ENCODE measurements around the gene WASL. TPM values are rescaled to one million over a fixed set of nuclear protein-coding genes. Genes with fewer than 3 reads are reported as not detected.

The WASL gene
- total RNA-seq, 4 donors from 2014 or later = 29.3 to 40.0 (median 29.7) TPM

DNA sequence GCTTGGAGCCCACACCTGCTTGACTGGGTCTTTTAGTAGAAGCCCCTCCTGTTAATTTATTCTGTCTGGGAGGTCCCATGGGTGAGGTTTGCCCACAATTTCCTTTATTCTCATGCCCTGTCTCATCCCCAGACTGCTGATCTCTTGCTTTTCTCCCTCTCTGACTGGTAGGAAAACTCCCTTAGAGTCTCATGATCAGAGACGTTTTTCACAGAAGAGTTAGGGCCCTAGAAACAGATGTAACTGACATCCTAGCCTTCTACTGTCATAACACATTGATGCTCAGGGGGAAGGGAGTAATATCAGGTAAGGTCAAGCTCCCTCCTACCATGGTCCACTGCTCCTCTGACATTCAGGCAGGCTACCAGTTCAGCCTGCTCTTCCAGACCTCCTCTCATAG is 43.7 kb upstream of the WASL start:
- Histone ChIP-seq H3K36me3 (no peaks in the 10 kb centered on the region), H3K9me3 (no peaks in the 10 kb centered on the region), H3K4me3 (no peak overlapping the region), H3K4me1 (no peaks in the 10 kb centered on the region), H3K27ac (no peak overlapping the region), H3K27me3 (no peaks in the 10 kb centered on the region)
- WGBS = 46% methylated on average over 1 of the region's 1 CpG
- no peak for DNase-seq (ENCODE audit: low spot score in 2 of 2)
- TF ChIP-seq EP300 (IDR thresholded peaks at IDR 0.05) = no peak
- TF ChIP-seq, protein P1, sequence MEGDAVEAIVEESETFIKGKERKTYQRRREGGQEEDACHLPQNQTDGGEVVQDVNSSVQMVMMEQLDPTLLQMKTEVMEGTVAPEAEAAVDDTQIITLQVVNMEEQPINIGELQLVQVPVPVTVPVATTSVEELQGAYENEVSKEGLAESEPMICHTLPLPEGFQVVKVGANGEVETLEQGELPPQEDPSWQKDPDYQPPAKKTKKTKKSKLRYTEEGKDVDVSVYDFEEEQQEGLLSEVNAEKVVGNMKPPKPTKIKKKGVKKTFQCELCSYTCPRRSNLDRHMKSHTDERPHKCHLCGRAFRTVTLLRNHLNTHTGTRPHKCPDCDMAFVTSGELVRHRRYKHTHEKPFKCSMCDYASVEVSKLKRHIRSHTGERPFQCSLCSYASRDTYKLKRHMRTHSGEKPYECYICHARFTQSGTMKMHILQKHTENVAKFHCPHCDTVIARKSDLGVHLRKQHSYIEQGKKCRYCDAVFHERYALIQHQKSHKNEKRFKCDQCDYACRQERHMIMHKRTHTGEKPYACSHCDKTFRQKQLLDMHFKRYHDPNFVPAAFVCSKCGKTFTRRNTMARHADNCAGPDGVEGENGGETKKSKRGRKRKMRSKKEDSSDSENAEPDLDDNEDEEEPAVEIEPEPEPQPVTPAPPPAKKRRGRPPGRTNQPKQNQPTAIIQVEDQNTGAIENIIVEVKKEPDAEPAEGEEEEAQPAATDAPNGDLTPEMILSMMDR (IDR thresholded peaks at IDR 0.05) = no peak
- no peak for TF ChIP-seq POLR2A (IDR thresholded peaks at IDR 0.05)
- TF ChIP-seq POLR2AphosphoS5 (IDR thresholded peaks at IDR 0.05) = no peak

DNA sequence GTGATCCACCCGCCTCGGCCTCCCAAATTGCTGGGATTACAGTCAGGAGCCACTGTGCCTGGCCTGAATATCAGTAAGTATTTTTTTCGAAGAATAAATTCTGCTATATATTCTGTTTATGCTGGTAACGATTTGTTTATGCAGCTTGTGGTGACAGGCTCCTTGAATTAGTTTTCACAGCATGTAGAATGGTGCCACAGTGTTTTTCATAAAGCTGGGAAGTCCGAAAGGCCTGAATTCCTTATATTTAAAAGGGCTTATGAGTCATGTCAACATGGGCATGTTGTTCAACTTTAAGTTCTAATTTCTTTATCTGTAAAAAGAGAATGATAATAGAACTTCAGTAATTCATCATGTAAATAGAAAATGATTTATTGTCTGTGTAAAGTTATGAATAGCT is 42.2 kb upstream of the WASL start:
- Histone ChIP-seq H3K9me3 (no peaks in the 10 kb centered on the region), H3K4me3 (no peak overlapping the region), H3K27ac (no peak overlapping the region), H3K27me3 (no peaks in the 10 kb centered on the region), H3K4me1 (no peaks in the 10 kb centered on the region), H3K36me3 (no peaks in the 10 kb centered on the region)
- 92% methylated on average over 5 of the region's 5 CpGs for WGBS
- DNase-seq (ENCODE audit: low spot score in 2 of 2) = no peak
- TF ChIP-seq EP300 (IDR thresholded peaks at IDR 0.05) (no peak), POLR2A (IDR thresholded peaks at IDR 0.05) (no peak), POLR2AphosphoS5 (IDR thresholded peaks at IDR 0.05) (no peak)
- TF ChIP-seq, protein P1 (IDR thresholded peaks at IDR 0.05) = no peak

DNA sequence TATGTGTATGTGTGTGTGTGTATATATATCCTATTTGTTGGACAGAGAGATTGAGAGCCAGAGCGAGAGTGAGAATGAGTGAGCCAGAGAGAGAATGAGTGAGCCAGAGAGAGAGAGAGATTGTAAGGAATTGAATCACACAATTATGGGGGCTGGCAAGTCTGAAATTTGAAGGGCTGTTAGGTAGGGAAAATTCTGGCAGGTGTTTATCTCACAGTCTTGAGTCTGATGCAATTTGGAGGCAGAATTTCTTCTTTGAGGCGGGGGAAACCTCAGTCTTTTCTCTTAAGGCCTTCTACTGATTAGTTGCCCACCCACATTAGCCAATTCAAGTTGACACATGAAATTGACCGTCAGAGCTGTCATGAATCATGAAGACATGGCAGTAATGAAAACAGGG is 41.0 kb upstream of the WASL start:
- no peaks in the 10 kb centered on the region for H3K4me1 ChIP-seq
- no peak for DNase-seq (ENCODE audit: low spot score in 2 of 2)
- H3K9me3 ChIP-seq = no peaks in the 10 kb centered on the region
- H3K36me3 ChIP-seq = no peaks in the 10 kb centered on the region
- WGBS = 78% methylated on average over 3 of the region's 3 CpGs
- H3K4me3 ChIP-seq = no peak overlapping the region
- no peak overlapping the region for H3K27ac ChIP-seq
- TF ChIP-seq EP300 (IDR thresholded peaks at IDR 0.05) (no peak), POLR2A (IDR thresholded peaks at IDR 0.05) (no peak), POLR2AphosphoS5 (IDR thresholded peaks at IDR 0.05) (no peak)
- TF ChIP-seq, protein P1 (IDR thresholded peaks at IDR 0.05) = no peak
- no peaks in the 10 kb centered on the region for H3K27me3 ChIP-seq

DNA sequence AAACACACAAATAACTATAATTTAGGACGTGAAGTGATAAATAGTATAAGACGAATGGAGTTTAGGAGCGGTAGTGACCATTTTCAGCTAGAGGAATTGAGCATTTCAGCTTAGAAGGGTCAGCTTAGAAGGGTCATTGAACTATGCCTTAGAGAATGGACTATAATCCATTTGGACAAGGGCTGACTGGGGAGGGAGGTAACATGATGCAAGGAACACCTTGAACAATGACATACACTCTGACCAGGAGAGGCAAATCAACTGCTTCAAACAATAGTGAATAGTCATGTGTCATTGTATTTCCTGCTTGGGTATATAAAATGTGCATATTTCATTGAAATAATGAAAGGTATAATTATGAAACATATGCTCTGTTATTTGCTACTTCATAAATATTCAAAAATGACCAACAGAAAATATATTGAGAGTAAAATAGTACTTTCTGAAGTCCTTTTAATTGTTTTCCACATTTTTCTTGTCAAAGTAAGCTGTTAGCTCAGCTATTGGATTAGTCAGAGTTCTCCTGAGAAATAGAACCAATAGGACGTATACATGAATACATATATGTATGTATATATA is 40.5 kb upstream of the WASL start:
- Histone ChIP-seq H3K9me3 (no peaks in the 10 kb centered on the region), H3K4me3 (no peak overlapping the region), H3K4me1 (no peaks in the 10 kb centered on the region), H3K27me3 (no peaks in the 10 kb centered on the region), H3K36me3 (no peaks in the 10 kb centered on the region), H3K27ac (no peak overlapping the region)
- TF ChIP-seq EP300 (IDR thresholded peaks at IDR 0.05) (no peak), POLR2AphosphoS5 (IDR thresholded peaks at IDR 0.05) (no peak), POLR2A (IDR thresholded peaks at IDR 0.05) (no peak)
- TF ChIP-seq, protein P1 (IDR thresholded peaks at IDR 0.05) = no peak
- DNase-seq (ENCODE audit: low spot score in 2 of 2) = no peak
- 91% methylated on average over 4 of the region's 4 CpGs for WGBS

DNA sequence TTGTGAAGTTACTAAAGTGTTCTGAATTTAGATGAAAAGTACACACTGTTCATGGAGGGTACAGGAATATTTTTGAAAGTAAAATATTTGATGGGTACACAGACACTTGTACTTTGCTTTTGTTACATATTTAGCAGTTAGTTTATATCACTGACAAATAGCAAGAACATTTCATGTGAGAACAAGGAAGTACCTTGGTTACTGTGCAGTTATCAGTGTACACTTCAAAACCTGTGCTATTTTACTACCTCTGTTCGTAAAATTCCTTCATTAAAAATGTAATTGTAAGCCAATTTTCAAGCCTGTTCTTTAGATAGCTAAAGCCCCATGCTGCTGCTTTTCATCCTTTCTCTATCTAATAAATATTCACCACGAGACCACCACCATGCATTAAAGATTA is 39.8 kb upstream of the WASL start:
- DNase-seq (ENCODE audit: low spot score in 2 of 2) = no peak
- Histone ChIP-seq H3K27ac (no peak overlapping the region), H3K9me3 (no peaks in the 10 kb centered on the region), H3K4me1 (no peaks in the 10 kb centered on the region), H3K36me3 (no peaks in the 10 kb centered on the region), H3K4me3 (no peak overlapping the region), H3K27me3 (no peaks in the 10 kb centered on the region)
- 78% methylated on average over 2 of the region's 2 CpGs for WGBS
- TF ChIP-seq, protein P1 (IDR thresholded peaks at IDR 0.05) = no peak
- TF ChIP-seq POLR2AphosphoS5 (IDR thresholded peaks at IDR 0.05) = no peak
- TF ChIP-seq EP300 (IDR thresholded peaks at IDR 0.05) = no peak
- TF ChIP-seq POLR2A (IDR thresholded peaks at IDR 0.05) = no peak
